ENCODE results near the gene BBS10.
"Not testable (repeated sequence)": the region's sequence is repeated elsewhere in the genome, so short reads cannot be mapped to it uniquely, and the experiment has no call there.

The BBS10 gene

GRCh38 chr12:76348079-76348901 is at the start of gene BBS10:
Gene BBS10, minus strand, starts transcription at chr12:76348415. Its CDS starts 57 bp downstream, at chr12:76348358.
- peak; percentile 69 for FAIRE-seq

DNA sequence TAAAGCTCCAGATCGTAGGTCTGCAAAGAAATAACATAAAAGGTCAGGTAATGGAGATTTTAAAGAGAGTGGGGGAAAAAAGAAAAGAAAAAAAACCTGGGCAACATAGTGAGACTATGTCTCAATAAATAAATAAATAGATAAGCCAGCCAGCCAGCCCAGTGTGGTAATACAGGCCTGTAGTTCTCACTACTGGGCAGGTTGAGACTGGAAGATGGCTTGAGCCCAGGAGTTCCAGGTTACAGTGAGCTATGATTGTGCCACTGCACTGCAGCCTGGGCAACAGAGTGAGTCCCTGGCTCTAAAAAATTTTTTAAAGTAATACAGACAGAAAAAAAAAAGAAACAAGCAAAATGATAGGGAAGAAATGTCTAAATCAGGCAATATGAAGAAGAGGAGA is 43.2 kb upstream of the BBS10 start:
- no peak for FAIRE-seq

DNA sequence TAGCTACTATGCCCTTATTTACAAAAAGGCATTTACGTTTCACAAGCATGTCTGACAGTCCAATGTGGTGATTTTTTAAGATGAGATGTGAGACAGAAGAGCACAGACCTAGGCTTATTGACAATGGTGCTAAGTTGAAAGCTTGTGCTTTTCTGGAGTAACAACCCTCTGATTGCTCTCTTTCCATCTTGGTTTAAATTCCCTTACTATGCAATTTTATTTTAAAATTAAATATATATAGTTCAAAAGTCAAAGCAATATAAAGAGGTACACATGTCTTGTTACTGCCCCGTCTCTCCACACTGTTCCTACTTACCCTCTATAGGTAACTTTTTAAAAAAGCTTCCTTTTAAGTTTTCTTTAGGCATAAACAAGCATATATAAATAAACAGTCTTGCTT is 39.4 kb upstream of the BBS10 start:
- no peak for FAIRE-seq

- FAIRE-seq: no peak
Observed at GRCh38 chr12:76384560-76384959, 36.3 kb upstream of the BBS10 start.

- FAIRE-seq: no peak
Observed at GRCh38 chr12:76383988-76384387, 35.8 kb upstream of the BBS10 start.

GRCh38 chr12:76379261-76379660 is 31.0 kb upstream of the BBS10 start:
- FAIRE-seq: no peak

GRCh38 chr12:76376876-76377275 is 28.7 kb upstream of the BBS10 start:
- not testable (repeated sequence) for FAIRE-seq

- FAIRE-seq: no peak
Observed at GRCh38 chr12:76375939-76376338, 27.7 kb upstream of the BBS10 start.

GRCh38 chr12:76375470-76375869 is 27.3 kb upstream of the BBS10 start:
- FAIRE-seq: no peak

GRCh38 chr12:76374386-76375020 is 26.3 kb upstream of the BBS10 start:
- FAIRE-seq: no peak

- FAIRE-seq: no peak
Observed at GRCh38 chr12:76368230-76368629, 20.0 kb upstream of the BBS10 start.

GRCh38 chr12:76366163-76366562 is 17.9 kb upstream of the BBS10 start:
- FAIRE-seq: no peak

DNA sequence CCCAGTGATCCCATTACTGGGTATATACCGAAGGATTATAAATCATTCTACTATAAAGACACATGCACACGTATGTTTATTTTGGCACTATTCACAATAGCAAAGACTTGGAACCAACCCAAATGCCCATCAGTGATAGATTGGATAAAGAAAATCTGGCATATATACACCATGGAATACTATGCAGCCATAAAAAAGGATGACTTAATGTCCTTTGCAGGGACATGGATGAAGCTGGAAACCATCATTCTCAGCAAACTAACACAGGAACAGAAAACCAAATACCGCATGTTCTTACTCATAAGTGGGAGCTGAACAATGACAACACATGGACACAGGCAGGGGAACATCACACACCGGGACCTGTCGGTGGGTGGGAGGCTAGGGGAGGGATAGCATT is 15.9 kb upstream of the BBS10 start:
- not testable (repeated sequence) for FAIRE-seq

GRCh38 chr12:76360316-76360715 is 12.1 kb upstream of the BBS10 start:
- FAIRE-seq: no peak

- no peak for FAIRE-seq
Observed at GRCh38 chr12:76356071-76356470, 7.9 kb upstream of the BBS10 start.

DNA sequence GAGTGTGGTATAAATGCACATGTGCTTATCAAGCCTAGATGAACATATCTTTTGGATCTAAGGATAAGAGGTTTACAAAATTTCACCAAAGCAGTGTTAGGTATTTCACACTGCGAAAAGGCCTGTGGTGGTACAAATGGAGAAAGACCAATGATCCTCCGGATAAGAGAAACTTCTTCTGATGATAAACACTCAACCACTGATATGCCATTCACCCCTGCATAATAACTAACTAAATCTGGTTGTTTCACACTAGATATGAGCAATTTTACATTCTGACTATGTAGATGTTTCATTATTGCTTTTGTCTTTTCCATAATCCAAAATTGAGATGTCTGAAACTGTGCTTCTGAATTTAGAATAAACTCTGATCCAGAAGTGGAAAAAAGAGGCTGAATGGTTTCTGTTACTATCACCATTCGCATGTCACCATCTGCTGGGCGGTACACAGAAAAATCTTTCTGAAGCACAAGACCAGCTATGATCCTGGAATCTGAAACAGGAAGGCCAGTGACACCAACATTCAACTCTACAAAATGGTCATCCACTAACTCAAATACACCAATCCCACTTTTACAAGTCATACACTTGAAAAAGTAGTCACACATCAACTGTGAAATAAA is 1.3 kb downstream of the BBS10 start:
- FAIRE-seq: peak; percentile 96

GRCh38 chr12:76346236-76346635 is 2.0 kb downstream of the BBS10 start:
- no peak for FAIRE-seq

DNA sequence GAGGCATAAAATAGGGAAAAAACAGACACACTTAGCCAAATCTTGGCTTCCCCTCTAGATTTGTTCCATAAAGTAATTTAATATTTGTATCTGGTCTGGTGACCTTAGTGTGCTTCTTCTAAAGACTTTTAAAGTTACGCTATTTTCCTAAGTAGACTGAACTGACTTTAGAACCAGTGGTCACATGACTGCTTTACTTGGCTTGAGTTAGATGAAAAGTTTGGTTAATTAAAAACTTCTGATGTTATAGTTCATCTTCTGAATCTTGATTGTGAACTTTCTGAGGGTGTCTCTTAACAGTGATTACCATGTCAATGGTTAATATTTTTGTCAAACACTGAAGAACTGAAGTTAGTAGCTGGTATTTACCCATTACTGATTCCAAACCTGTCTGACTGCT is 2.6 kb downstream of the BBS10 start:
- FAIRE-seq: no peak

GRCh38 chr12:76341436-76342030 is 6.7 kb downstream of the BBS10 start:
- FAIRE-seq: no peak

- no peak for FAIRE-seq
Observed at GRCh38 chr12:76340680-76341435, 7.4 kb downstream of the BBS10 start.

GRCh38 chr12:76337583-76337982 is 10.6 kb downstream of the BBS10 start:
- no peak for FAIRE-seq

GRCh38 chr12:76332606-76333005 is 15.6 kb downstream of the BBS10 start:
- FAIRE-seq: no peak

DNA sequence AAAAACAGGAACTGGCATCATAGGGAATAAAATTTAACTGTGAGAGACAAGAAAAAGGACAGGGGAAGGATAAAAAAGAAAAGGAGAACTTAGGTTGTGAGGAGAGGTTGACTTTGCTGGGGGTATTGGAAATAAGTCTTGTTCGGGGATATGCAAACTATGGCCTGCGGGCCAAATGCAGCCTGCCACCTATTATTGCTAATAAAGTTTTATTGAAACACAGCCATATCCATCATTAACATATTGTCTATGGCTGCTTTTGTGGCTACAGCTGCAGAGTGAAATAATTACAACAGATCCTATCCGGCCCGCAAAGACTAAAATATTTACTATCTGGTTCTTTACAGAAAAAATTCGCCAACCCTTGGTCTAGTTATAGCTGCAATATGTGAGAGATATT is 18.6 kb downstream of the BBS10 start:
- no peak for FAIRE-seq

Measured in A204.1 (cell line).